Measurements from ENCODE around the gene PNCK.

- TF ChIP-seq CTCF (IDR thresholded peaks at IDR 0.05) (no peak), POLR2AphosphoS5 (IDR thresholded peaks at IDR 0.05; ENCODE audit: low read depth, low read length) (no peak)
These were observed 19.1 kb upstream of the PNCK start for GRCh38 chrX:153692611-153693156.
